K562 (cell line): ENCODE results near the gene ITPK1.

Source experiments
- CTCF ChIP-seq, 3 experiments: IDR thresholded peaks in 2 of 3; conservative IDR thresholded peaks in 1 of 3; 2 replicates each; pipeline ENCODE4 v1.5.1; 2011 to 2012; ENCODE audit warnings: low read length in 3 of 3, mild to moderate bottlenecking in 3 of 3, control low read depth in 2 of 3, improper control_type of control experiment in 1 of 3, inconsistent platforms in 1 of 3, low read depth in 1 of 3, mixed read lengths in 1 of 3, moderate library complexity in 1 of 3; ENCODE audit not compliant: insufficient read depth in 2 of 3
- MEF2A ChIP-seq: IDR thresholded peaks from 2 replicates; pipeline ENCODE4 v1.6.1; 2011; ENCODE audit warnings: low read depth, mild to moderate bottlenecking, low read length, moderate library complexity; ENCODE audit not compliant: control insufficient read depth
- NFYB ChIP-seq: IDR thresholded peaks from 2 replicates; pipeline ENCODE4 v1.6.1; 2011; ENCODE audit warnings: mild to moderate bottlenecking, moderate library complexity; ENCODE audit not compliant: insufficient read length; ENCODE audit errors: extremely low read depth
- NUFIP1 ChIP-seq: fragments of 450-650 bp; IDR thresholded peaks from 2 replicates; pipeline ENCODE4 v1.6.1; 2018; ENCODE audit not compliant: partially characterized antibody
- POLR2A ChIP-seq: fragments of 450-650 bp; conservative IDR thresholded peaks from 2 replicates; pipeline ENCODE4 v1.6.1; 2016
- SMARCC2 ChIP-seq: fragments of 450-650 bp; IDR thresholded peaks from 2 replicates; pipeline ENCODE4 v1.6.1; 2017; ENCODE audit warnings: antibody characterized with exemption, moderate library complexity, mild to moderate bottlenecking, low read depth

DNA sequence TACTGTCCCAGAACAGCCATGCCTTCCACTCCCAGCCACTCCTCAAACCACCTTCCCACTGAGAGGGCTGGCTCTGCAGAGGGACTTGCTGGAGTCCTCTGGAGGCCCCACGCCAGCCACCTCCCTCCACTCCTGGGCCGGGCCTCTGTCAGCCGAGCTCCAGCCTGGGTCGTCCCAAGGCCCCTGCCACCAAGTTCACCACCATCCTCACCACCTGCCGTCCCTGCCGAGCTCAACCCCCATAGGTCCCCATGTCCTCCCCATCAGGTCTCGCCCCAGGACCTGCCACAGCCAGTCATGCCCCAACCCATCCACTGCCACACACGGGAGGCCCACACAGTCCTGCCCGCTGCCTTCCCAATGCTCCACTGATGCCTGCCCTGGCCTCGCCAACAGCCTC lies 39.0 kb downstream of the ITPK1 start:
- TF ChIP-seq NFYB (no peak), MEF2A (no peak), CTCF (IDR thresholded peaks at IDR 0.05 in 2 of 3, conservative IDR thresholded peaks at IDR 0.05 in 1 of 3; ENCODE audit: insufficient read depth in 2 of 3, low read depth in 1 of 3, low read length in 3 of 3) (no peak), POLR2A (no peak), NUFIP1 (no peak), SMARCC2 (no peak)
